ENCODE data around the gene SLC25A28.

DNA sequence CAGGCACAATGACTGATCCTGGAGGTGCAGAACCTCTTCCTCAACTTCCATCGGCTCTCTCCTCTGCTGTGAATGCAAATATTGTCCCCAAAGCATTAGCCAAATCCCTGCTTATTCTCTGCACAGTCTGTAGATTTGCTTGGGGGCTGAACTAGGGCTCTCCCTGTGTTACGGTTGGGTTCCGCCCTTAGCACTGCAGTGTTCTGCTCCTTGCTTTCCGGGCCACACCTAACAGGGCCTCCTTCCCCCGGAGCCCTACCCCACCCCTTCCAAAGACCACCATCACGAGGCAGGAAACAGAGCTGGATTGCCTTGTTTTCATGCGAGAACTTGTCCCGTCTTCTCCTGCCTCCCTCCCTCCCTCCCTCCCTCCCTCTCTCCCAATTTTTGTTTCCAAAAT is 36.6 kb downstream of the SLC25A28 start:
- TF ChIP-seq, protein P1, sequence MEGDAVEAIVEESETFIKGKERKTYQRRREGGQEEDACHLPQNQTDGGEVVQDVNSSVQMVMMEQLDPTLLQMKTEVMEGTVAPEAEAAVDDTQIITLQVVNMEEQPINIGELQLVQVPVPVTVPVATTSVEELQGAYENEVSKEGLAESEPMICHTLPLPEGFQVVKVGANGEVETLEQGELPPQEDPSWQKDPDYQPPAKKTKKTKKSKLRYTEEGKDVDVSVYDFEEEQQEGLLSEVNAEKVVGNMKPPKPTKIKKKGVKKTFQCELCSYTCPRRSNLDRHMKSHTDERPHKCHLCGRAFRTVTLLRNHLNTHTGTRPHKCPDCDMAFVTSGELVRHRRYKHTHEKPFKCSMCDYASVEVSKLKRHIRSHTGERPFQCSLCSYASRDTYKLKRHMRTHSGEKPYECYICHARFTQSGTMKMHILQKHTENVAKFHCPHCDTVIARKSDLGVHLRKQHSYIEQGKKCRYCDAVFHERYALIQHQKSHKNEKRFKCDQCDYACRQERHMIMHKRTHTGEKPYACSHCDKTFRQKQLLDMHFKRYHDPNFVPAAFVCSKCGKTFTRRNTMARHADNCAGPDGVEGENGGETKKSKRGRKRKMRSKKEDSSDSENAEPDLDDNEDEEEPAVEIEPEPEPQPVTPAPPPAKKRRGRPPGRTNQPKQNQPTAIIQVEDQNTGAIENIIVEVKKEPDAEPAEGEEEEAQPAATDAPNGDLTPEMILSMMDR (conservative IDR thresholded peaks at IDR 0.05; ENCODE audit: low read length) = no peak
- no peak for TF ChIP-seq EZH2phosphoT487 (IDR thresholded peaks at IDR 0.05; ENCODE audit: borderline replicate concordance)
